Fibroblast of lung (primary cell): ENCODE data around the gene ETFA.

Experiments used
- CTCF ChIP-seq, 2 donors: IDR thresholded peaks in 1 of 2; conservative IDR thresholded peaks in 1 of 2; 1 replicate in 1 of 2; 2 replicates in 1 of 2; pipeline ENCODE4 v1.5.1; 2011 to 2012; ENCODE audit warnings: low read length in 2 of 2, control low read depth in 1 of 2, inconsistent platforms in 1 of 2, low read depth in 1 of 2, mild to moderate bottlenecking in 1 of 2
- EZH2 ChIP-seq: IDR thresholded peaks from 2 replicates; pipeline ENCODE4 v1.5.1; 2012; ENCODE audit warnings: low read length, control low read depth, mild to moderate bottlenecking; ENCODE audit errors: missing control alignments

- TF ChIP-seq CTCF (conservative IDR thresholded peaks at IDR 0.05 in 1 of 2, IDR thresholded peaks at IDR 0.05 in 1 of 2; ENCODE audit: low read depth in 1 of 2, low read length in 2 of 2) (no peak), EZH2 (no peak)
These were observed 24.9 kb downstream of the ETFA start for GRCh38 chr15:76286271-76286879.
